ENCODE results near the gene B4GALNT3. TPM values are rescaled to one million over a fixed set of nuclear protein-coding genes. Genes with fewer than 3 reads are reported as not detected.

Gene B4GALNT3
- total and polyA plus RNA-seq, 2 of the 13 experiments (the other 11 are each of a cell fraction or from before 2014, with no cell fraction given), result 3.2 to 4.4 TPM

- no peak for TF ChIP-seq KIAA2018 (CRISPR knock-in tag; IDR thresholded peaks at IDR 0.05; ENCODE audit: borderline replicate concordance)
- TF ChIP-seq ZNF354B (CRISPR knock-in tag; IDR thresholded peaks at IDR 0.05), result no peak
- TF ChIP-seq, protein P1, sequence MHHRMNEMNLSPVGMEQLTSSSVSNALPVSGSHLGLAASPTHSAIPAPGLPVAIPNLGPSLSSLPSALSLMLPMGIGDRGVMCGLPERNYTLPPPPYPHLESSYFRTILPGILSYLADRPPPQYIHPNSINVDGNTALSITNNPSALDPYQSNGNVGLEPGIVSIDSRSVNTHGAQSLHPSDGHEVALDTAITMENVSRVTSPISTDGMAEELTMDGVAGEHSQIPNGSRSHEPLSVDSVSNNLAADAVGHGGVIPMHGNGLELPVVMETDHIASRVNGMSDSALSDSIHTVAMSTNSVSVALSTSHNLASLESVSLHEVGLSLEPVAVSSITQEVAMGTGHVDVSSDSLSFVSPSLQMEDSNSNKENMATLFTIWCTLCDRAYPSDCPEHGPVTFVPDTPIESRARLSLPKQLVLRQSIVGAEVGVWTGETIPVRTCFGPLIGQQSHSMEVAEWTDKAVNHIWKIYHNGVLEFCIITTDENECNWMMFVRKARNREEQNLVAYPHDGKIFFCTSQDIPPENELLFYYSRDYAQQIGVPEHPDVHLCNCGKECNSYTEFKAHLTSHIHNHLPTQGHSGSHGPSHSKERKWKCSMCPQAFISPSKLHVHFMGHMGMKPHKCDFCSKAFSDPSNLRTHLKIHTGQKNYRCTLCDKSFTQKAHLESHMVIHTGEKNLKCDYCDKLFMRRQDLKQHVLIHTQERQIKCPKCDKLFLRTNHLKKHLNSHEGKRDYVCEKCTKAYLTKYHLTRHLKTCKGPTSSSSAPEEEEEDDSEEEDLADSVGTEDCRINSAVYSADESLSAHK (CRISPR knock-in tag; IDR thresholded peaks at IDR 0.05; ENCODE audit: borderline replicate concordance), result no peak
- TF ChIP-seq ISX (CRISPR knock-in tag; conservative IDR thresholded peaks at IDR 0.05), result no peak
- no peak for TF ChIP-seq KLF15 (CRISPR knock-in tag; IDR thresholded peaks at IDR 0.05; ENCODE audit: borderline replicate concordance)
- peak; percentile 92; the same call in 1 of the 2 replicates for TF ChIP-seq ZNF724P (CRISPR knock-in tag; IDR thresholded peaks at IDR 0.05; ENCODE audit: borderline replicate concordance)
- TF ChIP-seq, protein P2, sequence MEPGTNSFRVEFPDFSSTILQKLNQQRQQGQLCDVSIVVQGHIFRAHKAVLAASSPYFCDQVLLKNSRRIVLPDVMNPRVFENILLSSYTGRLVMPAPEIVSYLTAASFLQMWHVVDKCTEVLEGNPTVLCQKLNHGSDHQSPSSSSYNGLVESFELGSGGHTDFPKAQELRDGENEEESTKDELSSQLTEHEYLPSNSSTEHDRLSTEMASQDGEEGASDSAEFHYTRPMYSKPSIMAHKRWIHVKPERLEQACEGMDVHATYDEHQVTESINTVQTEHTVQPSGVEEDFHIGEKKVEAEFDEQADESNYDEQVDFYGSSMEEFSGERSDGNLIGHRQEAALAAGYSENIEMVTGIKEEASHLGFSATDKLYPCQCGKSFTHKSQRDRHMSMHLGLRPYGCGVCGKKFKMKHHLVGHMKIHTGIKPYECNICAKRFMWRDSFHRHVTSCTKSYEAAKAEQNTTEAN (CRISPR knock-in tag; conservative IDR thresholded peaks at IDR 0.05), result peak; percentile 67; the same call in 1 of the 2 replicates
- no peak for TF ChIP-seq SYNCRIP (IDR thresholded peaks at IDR 0.05; ENCODE audit: insufficient read depth, low read depth, low read length)
- TF ChIP-seq IKZF4 (CRISPR knock-in tag; IDR thresholded peaks at IDR 0.05; ENCODE audit: borderline replicate concordance, low read depth, not compliant biosample characterization), result no peak
- TF ChIP-seq ZIK1 (CRISPR knock-in tag; IDR thresholded peaks at IDR 0.05; ENCODE audit: borderline replicate concordance, low read depth), result peak; percentile 69; the same call in 1 of the 2 replicates
- TF ChIP-seq MXD3 (CRISPR knock-in tag; IDR thresholded peaks at IDR 0.05), result no peak
- no peak for TF ChIP-seq SNRNP70 (IDR thresholded peaks at IDR 0.05; ENCODE audit: low read depth, low read length)
- peak; percentile 98 for TF ChIP-seq MTA1 (CRISPR knock-in tag; IDR thresholded peaks at IDR 0.05; ENCODE audit: borderline replicate concordance)
- TF ChIP-seq E2F5 (CRISPR knock-in tag; conservative IDR thresholded peaks at IDR 0.05), result no peak
Observed at GRCh38 chr12:583251-583869, 123.6 kb downstream of the B4GALNT3 start (continued).
